Chondrocyte (in vitro differentiated cells): ENCODE measurements around the gene WARS2. TPM values are rescaled to one million over a fixed set of nuclear protein-coding genes. Genes with fewer than 3 reads are reported as not detected.

ENCODE experiments used
- DNase-seq: peaks from one replicate; pipeline ENCODE4 v3.0.0; 2021; ENCODE audit warnings: mixed read lengths, low spot score
- H3K27ac Mint-ChIP-seq: one replicate; pipeline ENCODE4 v1.8.0; 2021; ENCODE audit warnings: mild to moderate bottlenecking, moderate library complexity, mixed read lengths; ENCODE audit not compliant: unreplicated experiment
- H3K27me3 Mint-ChIP-seq: 2 replicates; pipeline ENCODE4 v1.8.0; 2021; ENCODE audit warnings: low read depth, mixed read lengths
- H3K36me3 Mint-ChIP-seq: 2 replicates; pipeline ENCODE4 v1.8.0; 2021; ENCODE audit warnings: low read depth, mixed read lengths
- H3K4me1 Mint-ChIP-seq: 2 replicates; pipeline ENCODE4 v1.8.0; 2021; ENCODE audit warnings: low read depth, mild to moderate bottlenecking, mixed read lengths
- H3K4me3 Mint-ChIP-seq: one replicate; pipeline ENCODE4 v1.8.0; 2021; ENCODE audit warnings: mild to moderate bottlenecking, moderate library complexity, mixed read lengths; ENCODE audit not compliant: unreplicated experiment
- H3K9me3 Mint-ChIP-seq: 2 replicates; pipeline ENCODE4 v1.8.0; 2021; ENCODE audit warnings: low read depth, mixed read lengths
- CTCF ChIP-seq: fragments of 200-600 bp; sonication (generic); IDR thresholded peaks from 2 replicates; pipeline ENCODE4 v1.5.0; 2021; ENCODE audit warnings: antibody characterized with exemption, mild to moderate bottlenecking, moderate library complexity
- total RNA-seq: library from RNA; stranded (reverse); gene quantifications from 3 replicates; pipeline ENCODE4 v1.2.1, GENCODE V29; 2021

WARS2 gene
- total RNA-seq, 1 donor from 2014 or later = 9.4 TPM

- no peak for DNase-seq
- H3K27ac Mint-ChIP-seq = peak overlapping the region; percentile 100
- H3K27me3 Mint-ChIP-seq = peaks cover 5% of the 10 kb centered on the region
- peaks cover 21% of the 10 kb centered on the region for H3K36me3 Mint-ChIP-seq
- peaks cover 74% of the 10 kb centered on the region for H3K4me1 Mint-ChIP-seq
- H3K4me3 Mint-ChIP-seq = peak overlapping the region; percentile 99
- TF ChIP-seq CTCF = peak; percentile 39
- H3K9me3 Mint-ChIP-seq = no peaks in the 10 kb centered on the region
Observed at GRCh38 chr1:118984086-118984721, 156.2 kb downstream of the WARS2 start.

DNA sequence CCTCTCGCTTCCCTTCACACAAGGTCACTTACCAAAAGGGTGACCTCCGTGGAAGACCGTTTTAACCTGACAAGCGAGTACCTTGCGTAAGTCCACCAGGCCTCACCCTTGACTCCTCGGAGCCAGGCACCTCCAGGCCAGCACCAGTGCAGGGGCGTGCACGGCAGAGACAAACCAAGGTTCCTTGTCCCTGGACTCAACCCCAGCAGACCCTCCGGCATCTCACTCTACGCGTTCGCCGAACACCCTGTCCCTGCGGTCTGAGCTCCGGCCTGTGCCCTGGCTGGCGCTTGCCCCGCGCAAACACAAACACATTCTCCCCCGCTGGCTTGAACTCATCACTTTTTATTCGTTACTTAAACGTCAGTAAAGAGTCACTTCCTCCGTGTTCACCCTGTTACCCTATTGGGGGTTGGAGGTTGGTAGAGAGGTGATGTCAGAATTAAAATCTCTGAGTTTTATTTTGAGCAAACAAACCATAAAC is 156.9 kb downstream of the WARS2 start:
- Mint-ChIP-seq H3K9me3 (no peaks in the 10 kb centered on the region), H3K27ac (peak overlapping the region; percentile 100), H3K4me3 (peak overlapping the region; percentile 99), H3K27me3 (peaks cover 5% of the 10 kb centered on the region), H3K36me3 (peaks cover 21% of the 10 kb centered on the region), H3K4me1 (peaks cover 73% of the 10 kb centered on the region)
- DNase-seq = no peak
- no peak for TF ChIP-seq CTCF

GRCh38 chr1:118982821-118983557 is 157.5 kb downstream of the WARS2 start:
- H3K4me1 Mint-ChIP-seq = peaks cover 73% of the 10 kb centered on the region
- H3K9me3 Mint-ChIP-seq = no peaks in the 10 kb centered on the region
- H3K36me3 Mint-ChIP-seq = peaks cover 21% of the 10 kb centered on the region
- H3K27ac Mint-ChIP-seq = peak overlapping the region; percentile 100
- peaks cover 5% of the 10 kb centered on the region for H3K27me3 Mint-ChIP-seq
- no peak for DNase-seq
- H3K4me3 Mint-ChIP-seq = peak overlapping the region; percentile 99
- TF ChIP-seq CTCF = no peak

DNA sequence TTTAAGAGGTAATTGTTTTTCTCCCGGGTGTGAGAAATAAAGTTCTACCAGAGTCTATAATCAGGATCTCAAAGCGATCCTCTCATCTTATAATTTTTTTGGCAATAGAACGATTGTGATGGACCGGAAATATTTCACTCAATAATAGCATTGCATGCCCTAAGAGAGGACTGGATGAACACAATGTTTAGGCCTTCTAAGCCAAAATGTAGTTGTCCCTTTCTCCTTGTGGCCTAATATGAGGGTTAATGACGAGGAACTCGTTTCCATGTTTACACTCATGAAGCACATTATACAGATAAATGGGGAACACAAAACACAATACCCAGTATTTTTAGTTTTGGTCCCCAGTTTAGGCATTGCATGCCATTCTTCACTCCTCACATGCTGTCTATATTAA is 158.2 kb downstream of the WARS2 start:
- H3K4me1 Mint-ChIP-seq = peaks cover 77% of the 10 kb centered on the region
- TF ChIP-seq CTCF = no peak
- peaks cover 21% of the 10 kb centered on the region for H3K36me3 Mint-ChIP-seq
- peak overlapping the region; percentile 99 for H3K4me3 Mint-ChIP-seq
- peaks cover 5% of the 10 kb centered on the region for H3K27me3 Mint-ChIP-seq
- peak overlapping the region; percentile 100 for H3K27ac Mint-ChIP-seq
- no peaks in the 10 kb centered on the region for H3K9me3 Mint-ChIP-seq
- no peak for DNase-seq

DNA sequence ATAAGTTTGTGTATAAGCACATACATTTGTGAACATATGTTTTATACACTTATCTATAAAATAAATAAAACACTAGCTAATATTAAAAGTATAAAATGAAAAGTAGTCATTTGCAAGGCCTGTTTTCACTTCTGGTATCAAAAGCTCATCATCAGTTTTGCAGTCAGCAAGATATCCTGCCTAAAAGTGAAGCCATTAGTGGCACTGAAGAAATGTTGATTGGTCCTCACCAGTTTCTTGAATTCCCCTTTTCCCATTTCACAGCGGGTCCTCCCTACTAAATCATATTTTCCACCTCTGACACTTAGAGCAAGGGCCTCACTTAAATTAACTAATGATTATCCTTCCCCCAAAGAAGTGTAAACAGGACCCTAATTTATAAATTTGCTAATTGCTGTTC is 159.0 kb downstream of the WARS2 start:
- Mint-ChIP-seq H3K4me1 (peaks cover 75% of the 10 kb centered on the region), H3K27ac (peak overlapping the region; percentile 100), H3K9me3 (no peaks in the 10 kb centered on the region), H3K4me3 (peak overlapping the region; percentile 99), H3K36me3 (peaks cover 17% of the 10 kb centered on the region), H3K27me3 (peaks cover 6% of the 10 kb centered on the region)
- TF ChIP-seq CTCF = no peak
- no peak for DNase-seq

Other genes starting within 250 kb of the WARS2 start
- 4.9 to 41.0 TPM (median 37.9 TPM) in 3 replicates for gene TBX15, start 152.3 kb downstream of the WARS2 start, total RNA-seq
- not detected in 3 replicates for gene HAO2, start 228.1 kb upstream of the WARS2 start, total RNA-seq